Activated CD4-positive, alpha-beta T cell treated with anti-CD3 and anti-CD28 coated beads for 48 hours (primary cell): ENCODE measurements around the gene COL4A1.
"Not testable (repeated sequence)": the region's sequence is repeated elsewhere in the genome, so short reads cannot be mapped to it uniquely, and the experiment has no call there.

ENCODE experiments used
- DNase-seq: peaks from one replicate; pipeline ENCODE4 v3.0.0-alpha.2; 2020

Gene COL4A1

GRCh38 chr13:110322126-110322827 is 15.3 kb upstream of the COL4A1 start:
- no peak for DNase-seq

- not testable (repeated sequence) for DNase-seq
Observed at GRCh38 chr13:110321573-110321972, 14.6 kb upstream of the COL4A1 start.

GRCh38 chr13:110320645-110321044 is 13.7 kb upstream of the COL4A1 start:
- DNase-seq, result no peak

- DNase-seq, result peak; percentile 60
Observed at GRCh38 chr13:110319774-110320509, 13.0 kb upstream of the COL4A1 start.

GRCh38 chr13:110319397-110319773 is 12.4 kb upstream of the COL4A1 start:
- DNase-seq, result no peak

GRCh38 chr13:110318920-110319319 is 12.0 kb upstream of the COL4A1 start:
- no peak for DNase-seq

GRCh38 chr13:110317496-110318195 is 10.7 kb upstream of the COL4A1 start:
- no peak for DNase-seq

GRCh38 chr13:110317093-110317492 is 10.1 kb upstream of the COL4A1 start:
- DNase-seq, result no peak

GRCh38 chr13:110316196-110316595 is 9.2 kb upstream of the COL4A1 start:
- DNase-seq, result no peak

GRCh38 chr13:110314516-110315245 is 7.7 kb upstream of the COL4A1 start:
- no peak for DNase-seq

- DNase-seq, result not testable (repeated sequence)
Observed at GRCh38 chr13:110313733-110314132, 6.8 kb upstream of the COL4A1 start.

GRCh38 chr13:110313261-110313660 is 6.3 kb upstream of the COL4A1 start:
- DNase-seq, result not testable (repeated sequence)

GRCh38 chr13:110312339-110313031 is 5.5 kb upstream of the COL4A1 start:
- no peak for DNase-seq

GRCh38 chr13:110311443-110312338 is 4.7 kb upstream of the COL4A1 start:
- DNase-seq, result no peak

GRCh38 chr13:110310541-110311442 is 3.8 kb upstream of the COL4A1 start:
- no peak for DNase-seq

GRCh38 chr13:110309661-110310524 is 2.9 kb upstream of the COL4A1 start:
- DNase-seq, result no peak

- DNase-seq, result no peak
Observed at GRCh38 chr13:110308656-110309359, 1.9 kb upstream of the COL4A1 start.
